ENCODE measurements around the gene KRTAP12-1.

The KRTAP12-1 gene

GRCh38 chr21:44657635-44658540, 24.1 kb downstream of the KRTAP12-1 start, which contains the start of gene KRTAP12-3:
TSS of gene KRTAP12-3 (plus strand) at chr21:44657932. CDS start at chr21:44657980, 48 bp downstream.
- H3K4me3 ChIP-seq (ENCODE audit: low read length), result no peak within 1 kb of the TSS
- no peak within 1 kb of the TSS for H3K9ac ChIP-seq (ENCODE audit: low read length)
- no peak within 1 kb of the TSS for H3K27ac ChIP-seq (ENCODE audit: low read length)
- no peaks in the 10 kb centered on the region for H3K36me3 ChIP-seq (ENCODE audit: control insufficient read depth, low read depth, low read length)
- no peaks in the 10 kb centered on the region for H3K9me3 ChIP-seq (ENCODE audit: control insufficient read depth, low read depth, low read length)
- H3K27me3 ChIP-seq (ENCODE audit: control insufficient read depth, insufficient read depth, low read length), result no peaks in the 10 kb centered on the region
- H3K4me1 ChIP-seq (ENCODE audit: control insufficient read depth, low read depth, low read length), result peaks cover 32% of the 10 kb centered on the region

- H3K9me3 ChIP-seq (ENCODE audit: control insufficient read depth, low read depth, low read length), result no peaks in the 10 kb centered on the region
- H3K9ac ChIP-seq (ENCODE audit: low read length), result no peak overlapping the region
- no peaks in the 10 kb centered on the region for H3K27me3 ChIP-seq (ENCODE audit: control insufficient read depth, insufficient read depth, low read length)
- peaks cover 27% of the 10 kb centered on the region for H3K4me1 ChIP-seq (ENCODE audit: control insufficient read depth, low read depth, low read length)
- H3K4me3 ChIP-seq (ENCODE audit: low read length), result no peak overlapping the region
- H3K27ac ChIP-seq (ENCODE audit: low read length), result no peak overlapping the region
- no peaks in the 10 kb centered on the region for H3K36me3 ChIP-seq (ENCODE audit: control insufficient read depth, low read depth, low read length)
Measured at GRCh38 chr21:44656868-44657267, 25.1 kb downstream of the KRTAP12-1 start.

- Histone ChIP-seq H3K36me3 (ENCODE audit: control insufficient read depth, low read depth, low read length) (no peaks in the 10 kb centered on the region), H3K9ac (ENCODE audit: low read length) (no peak within 1 kb of the TSS), H3K4me3 (ENCODE audit: low read length) (no peak within 1 kb of the TSS), H3K9me3 (ENCODE audit: control insufficient read depth, low read depth, low read length) (no peaks in the 10 kb centered on the region), H3K27ac (ENCODE audit: low read length) (no peak within 1 kb of the TSS), H3K4me1 (ENCODE audit: control insufficient read depth, low read depth, low read length) (peaks cover 13% of the 10 kb centered on the region), H3K27me3 (ENCODE audit: control insufficient read depth, insufficient read depth, low read length) (no peaks in the 10 kb centered on the region)
Measured at GRCh38 chr21:44654576-44655175, 27.3 kb downstream of the KRTAP12-1 start, which contains the start of gene KRTAP12-4. TSS of gene KRTAP12-4 (minus strand) at chr21:44654659. CDS start at chr21:44654614, 45 bp downstream.

- H3K4me1 ChIP-seq (ENCODE audit: control insufficient read depth, low read depth, low read length), result peaks cover 5% of the 10 kb centered on the region
- no peak overlapping the region for H3K9ac ChIP-seq (ENCODE audit: low read length)
- no peaks in the 10 kb centered on the region for H3K36me3 ChIP-seq (ENCODE audit: control insufficient read depth, low read depth, low read length)
- H3K27ac ChIP-seq (ENCODE audit: low read length), result no peak overlapping the region
- no peaks in the 10 kb centered on the region for H3K9me3 ChIP-seq (ENCODE audit: control insufficient read depth, low read depth, low read length)
- no peaks in the 10 kb centered on the region for H3K27me3 ChIP-seq (ENCODE audit: control insufficient read depth, insufficient read depth, low read length)
- H3K4me3 ChIP-seq (ENCODE audit: low read length), result no peak overlapping the region
Measured at GRCh38 chr21:44653656-44654575, 28.0 kb downstream of the KRTAP12-1 start.

DNA sequence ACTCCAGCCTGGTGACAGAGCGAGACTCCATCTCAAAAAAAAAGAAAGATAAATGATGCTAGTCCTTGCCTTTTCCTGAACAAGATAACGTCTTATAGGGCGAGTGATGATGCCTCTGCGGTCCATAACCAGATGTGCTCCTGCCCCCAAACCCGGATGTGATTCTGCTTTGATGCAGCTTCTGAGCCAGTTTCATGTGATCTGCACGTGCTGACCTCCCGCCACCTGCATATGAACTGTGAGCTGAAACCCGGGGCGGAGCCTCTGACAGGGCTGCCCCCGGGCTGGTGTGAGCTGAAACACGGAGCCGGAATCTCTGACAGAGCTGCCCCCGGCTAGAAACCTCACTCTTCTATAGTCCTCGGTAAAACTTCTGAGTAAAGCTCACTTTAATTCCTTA, 28.8 kb downstream of the KRTAP12-1 start:
- H3K27ac ChIP-seq (ENCODE audit: low read length), result no peak overlapping the region
- no peak overlapping the region for H3K9ac ChIP-seq (ENCODE audit: low read length)
- H3K27me3 ChIP-seq (ENCODE audit: control insufficient read depth, insufficient read depth, low read length), result no peaks in the 10 kb centered on the region
- H3K9me3 ChIP-seq (ENCODE audit: control insufficient read depth, low read depth, low read length), result no peaks in the 10 kb centered on the region
- no peaks in the 10 kb centered on the region for H3K36me3 ChIP-seq (ENCODE audit: control insufficient read depth, low read depth, low read length)
- no peaks in the 10 kb centered on the region for H3K4me1 ChIP-seq (ENCODE audit: control insufficient read depth, low read depth, low read length)
- no peak overlapping the region for H3K4me3 ChIP-seq (ENCODE audit: low read length)

GRCh38 chr21:44650973-44651675, 30.8 kb downstream of the KRTAP12-1 start:
- no peaks in the 10 kb centered on the region for H3K9me3 ChIP-seq (ENCODE audit: control insufficient read depth, low read depth, low read length)
- no peak overlapping the region for H3K9ac ChIP-seq (ENCODE audit: low read length)
- peaks cover 4% of the 10 kb centered on the region for H3K4me1 ChIP-seq (ENCODE audit: control insufficient read depth, low read depth, low read length)
- H3K36me3 ChIP-seq (ENCODE audit: control insufficient read depth, low read depth, low read length), result no peaks in the 10 kb centered on the region
- no peak overlapping the region for H3K27ac ChIP-seq (ENCODE audit: low read length)
- H3K27me3 ChIP-seq (ENCODE audit: control insufficient read depth, insufficient read depth, low read length), result no peaks in the 10 kb centered on the region
- no peak overlapping the region for H3K4me3 ChIP-seq (ENCODE audit: low read length)

- Histone ChIP-seq H3K36me3 (ENCODE audit: control insufficient read depth, low read depth, low read length) (no peaks in the 10 kb centered on the region), H3K9ac (ENCODE audit: low read length) (no peak overlapping the region), H3K9me3 (ENCODE audit: control insufficient read depth, low read depth, low read length) (no peaks in the 10 kb centered on the region), H3K4me3 (ENCODE audit: low read length) (no peak overlapping the region), H3K4me1 (ENCODE audit: control insufficient read depth, low read depth, low read length) (peaks cover 4% of the 10 kb centered on the region), H3K27ac (ENCODE audit: low read length) (no peak overlapping the region), H3K27me3 (ENCODE audit: control insufficient read depth, insufficient read depth, low read length) (no peaks in the 10 kb centered on the region)
Measured at GRCh38 chr21:44650265-44650972, 31.5 kb downstream of the KRTAP12-1 start.

- no peaks in the 10 kb centered on the region for H3K36me3 ChIP-seq (ENCODE audit: control insufficient read depth, low read depth, low read length)
- no peak overlapping the region for H3K9ac ChIP-seq (ENCODE audit: low read length)
- no peak overlapping the region for H3K4me3 ChIP-seq (ENCODE audit: low read length)
- peaks cover 6% of the 10 kb centered on the region for H3K9me3 ChIP-seq (ENCODE audit: control insufficient read depth, low read depth, low read length)
- peaks cover 4% of the 10 kb centered on the region for H3K4me1 ChIP-seq (ENCODE audit: control insufficient read depth, low read depth, low read length)
- no peaks in the 10 kb centered on the region for H3K27me3 ChIP-seq (ENCODE audit: control insufficient read depth, insufficient read depth, low read length)
- no peak overlapping the region for H3K27ac ChIP-seq (ENCODE audit: low read length)
Measured at GRCh38 chr21:44649521-44650100, 32.4 kb downstream of the KRTAP12-1 start.

DNA sequence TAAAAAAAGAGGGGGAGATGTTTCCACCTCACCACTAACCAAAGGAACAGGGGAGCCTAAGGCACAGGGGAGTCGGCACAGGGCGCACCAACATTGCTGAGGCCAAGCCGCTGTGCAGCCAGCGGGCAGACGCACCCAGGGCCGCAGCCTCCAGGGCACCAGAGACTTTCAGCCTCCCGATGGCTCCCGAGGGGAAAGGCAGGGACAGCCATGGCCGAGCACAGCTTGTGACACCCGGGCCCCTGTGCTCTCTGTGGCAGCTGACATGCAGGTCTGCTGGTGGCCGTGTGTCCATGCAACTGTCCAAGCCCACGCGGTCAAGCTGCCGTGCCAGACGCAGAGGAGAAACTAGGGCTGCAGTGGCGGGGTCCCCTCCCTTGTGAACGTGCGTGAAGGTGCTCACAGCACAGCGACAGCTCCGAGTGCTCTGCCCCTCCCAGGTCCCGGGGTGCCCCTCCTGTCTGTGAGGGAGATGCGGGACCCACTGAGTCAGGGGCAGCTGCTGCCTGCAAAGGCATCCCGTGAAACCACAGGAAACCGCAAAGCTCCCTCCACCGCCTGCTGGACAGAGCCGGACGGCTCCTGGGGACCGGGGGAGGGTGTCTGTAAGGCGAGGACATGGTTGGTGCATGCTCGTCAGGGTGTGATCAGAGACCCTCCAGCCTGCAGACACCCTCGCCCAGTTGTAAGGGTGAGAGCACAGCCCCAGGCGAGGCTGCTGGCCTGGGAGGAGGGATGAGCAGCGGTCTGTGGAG, 33.2 kb downstream of the KRTAP12-1 start:
- no peak overlapping the region for H3K9ac ChIP-seq (ENCODE audit: low read length)
- no peaks in the 10 kb centered on the region for H3K36me3 ChIP-seq (ENCODE audit: control insufficient read depth, low read depth, low read length)
- H3K4me1 ChIP-seq (ENCODE audit: control insufficient read depth, low read depth, low read length), result peaks cover 4% of the 10 kb centered on the region
- peaks cover 10% of the 10 kb centered on the region for H3K9me3 ChIP-seq (ENCODE audit: control insufficient read depth, low read depth, low read length)
- H3K4me3 ChIP-seq (ENCODE audit: low read length), result no peak overlapping the region
- no peaks in the 10 kb centered on the region for H3K27me3 ChIP-seq (ENCODE audit: control insufficient read depth, insufficient read depth, low read length)
- no peak overlapping the region for H3K27ac ChIP-seq (ENCODE audit: low read length)

- H3K4me1 ChIP-seq (ENCODE audit: control insufficient read depth, low read depth, low read length), result peaks cover 4% of the 10 kb centered on the region
- H3K27ac ChIP-seq (ENCODE audit: low read length), result no peak overlapping the region
- no peak overlapping the region for H3K9ac ChIP-seq (ENCODE audit: low read length)
- H3K36me3 ChIP-seq (ENCODE audit: control insufficient read depth, low read depth, low read length), result no peaks in the 10 kb centered on the region
- H3K27me3 ChIP-seq (ENCODE audit: control insufficient read depth, insufficient read depth, low read length), result no peaks in the 10 kb centered on the region
- H3K4me3 ChIP-seq (ENCODE audit: low read length), result no peak overlapping the region
- H3K9me3 ChIP-seq (ENCODE audit: control insufficient read depth, low read depth, low read length), result peaks cover 10% of the 10 kb centered on the region
Measured at GRCh38 chr21:44647222-44647552, 34.8 kb downstream of the KRTAP12-1 start.

All from iPS-18a (cell line).